GM12891 (cell line): ENCODE measurements around the gene SCAF11.

Experiments
- PAX5 ChIP-seq: IDR thresholded peaks from 2 replicates; pipeline ENCODE4 v1.6.1; 2011; ENCODE audit warnings: low read length, moderate library complexity, mild to moderate bottlenecking; ENCODE audit not compliant: insufficient read depth, severe bottlenecking
- POLR2A ChIP-seq: IDR thresholded peaks from 2 replicates; pipeline ENCODE4 v1.6.1; 2011; ENCODE audit warnings: low read depth, low read length, control low read depth
- POLR2AphosphoS5 ChIP-seq: IDR thresholded peaks from 2 replicates; pipeline ENCODE4 v1.6.1; 2011; ENCODE audit warnings: low read depth, low read length, control low read depth
- SPI1 ChIP-seq: IDR thresholded peaks from 2 replicates; pipeline ENCODE4 v1.6.1; 2011; ENCODE audit warnings: low read depth, low read length, control low read depth
- TAF1 ChIP-seq: IDR thresholded peaks from 2 replicates; pipeline ENCODE4 v1.6.1; 2011; ENCODE audit warnings: low read depth, low read length, control low read depth

DNA sequence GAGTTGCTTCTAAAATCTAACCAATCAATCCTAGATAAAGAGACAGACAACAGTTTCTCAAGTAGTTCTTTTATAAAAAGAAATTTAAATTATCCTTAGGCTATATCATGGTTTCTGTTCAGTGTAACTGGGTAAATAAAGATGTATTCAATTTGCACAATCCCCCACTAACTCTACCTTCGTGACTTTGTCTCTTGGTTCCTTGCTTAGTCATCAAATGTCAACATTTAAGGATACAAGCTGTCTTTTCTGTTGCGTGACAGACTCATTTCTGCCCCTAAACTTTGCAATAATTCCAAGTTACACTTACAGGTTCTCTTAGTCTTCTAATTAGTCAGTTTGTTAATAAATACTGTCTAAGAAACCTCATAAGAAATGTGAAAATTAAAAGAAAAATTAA is 50.6 kb downstream of the SCAF11 start:
- TF ChIP-seq POLR2A (no peak), TAF1 (no peak), POLR2AphosphoS5 (no peak), SPI1 (no peak), PAX5 (no peak)
